Measurements from ENCODE around the gene PARD6A. TPM values are rescaled to one million over a fixed set of nuclear protein-coding genes. Genes with fewer than 3 reads are reported as not detected.

The PARD6A gene
- total RNA-seq, 1 experiment from 2014 or later, result 10.8 TPM

DNA sequence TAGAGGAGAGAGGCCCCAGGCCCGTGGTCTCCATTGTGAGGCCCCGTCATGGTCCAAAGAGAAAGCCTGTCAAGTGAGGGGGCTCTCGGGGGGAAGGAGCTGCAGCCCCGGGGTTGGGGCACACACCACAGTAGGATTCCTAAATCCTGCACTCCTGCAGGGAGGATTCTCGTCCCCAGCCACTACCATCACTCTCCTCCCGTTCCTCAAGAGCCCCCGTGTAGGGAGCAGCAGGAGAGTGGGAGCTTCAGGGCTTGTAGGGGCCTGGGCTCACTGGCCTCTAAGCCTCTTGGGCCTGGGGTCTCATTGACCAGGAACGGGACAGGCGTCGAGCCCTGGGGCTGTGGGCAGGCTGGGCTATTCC lies 6.7 kb downstream of the PARD6A start:
- no peak overlapping the region for H3K4ac ChIP-seq (ENCODE audit: low read depth, low read length)
- peak overlapping the region; percentile 35 for H3K4me2 ChIP-seq (ENCODE audit: insufficient read depth, insufficient read length, low read length)
- Mint-ChIP-seq H3K4me3 (peak overlapping the region; percentile 78 to 85; a peak in 3 of 5 replicates), H3K9me3 (no peaks in the 10 kb centered on the region), H3K27me3 (ENCODE audit: low read depth) (peaks cover 4% of the 10 kb centered on the region), H3K4me1 (peaks cover 7 to 18% of the 10 kb centered on the region in 2 experiments; a peak in 3 of 4 replicates), H3K36me3 (ENCODE audit: insufficient read depth in 1 of 3, low read depth in 3 of 3) (peaks cover 3 to 11% (median 4%) of the 10 kb centered on the region in 3 experiments; a peak in 5 of 7 replicates), H3K27ac (no peak overlapping the region)
- H2AFZ ChIP-seq (ENCODE audit: low read length), result no peak overlapping the region
- DNase-seq, result no peak
- H2BK20ac ChIP-seq (ENCODE audit: low read depth, low read length, poor library complexity, severe bottlenecking), result no peak overlapping the region
- no peak overlapping the region for H4K8ac ChIP-seq (replicated peaks; ENCODE audit: insufficient read length, low read depth, low read length)
- no peak overlapping the region for H4K5ac ChIP-seq (ENCODE audit: insufficient read length, low read depth, low read length)
- no peak overlapping the region for H2BK5ac ChIP-seq (ENCODE audit: insufficient read length, low read length)
- peaks cover 3% of the 10 kb centered on the region for H3K23me2 ChIP-seq (ENCODE audit: insufficient read length, low read depth, low read length, poor library complexity, severe bottlenecking)
- H3K79me1 ChIP-seq (ENCODE audit: insufficient read depth, low read depth, low read length, poor library complexity, severe bottlenecking), result no peaks in the 10 kb centered on the region
- no peaks in the 10 kb centered on the region for H4K20me1 ChIP-seq (ENCODE audit: control insufficient read depth, insufficient read depth, insufficient read length)
- H2AK5ac ChIP-seq (ENCODE audit: insufficient read length, low read length), result no peak overlapping the region
- no peak overlapping the region for H3K23ac ChIP-seq (ENCODE audit: insufficient read length, low read depth, low read length)
- no peak overlapping the region for H3K27ac ChIP-seq (ENCODE audit: insufficient read length, low read depth, low read length)
- no peak overlapping the region for H3K56ac ChIP-seq (ENCODE audit: insufficient read length, low read depth, low read length)
- H2BK120ac ChIP-seq (ENCODE audit: low read depth, low read length, poor library complexity, severe bottlenecking), result no peak overlapping the region
- TF ChIP-seq, protein P1, sequence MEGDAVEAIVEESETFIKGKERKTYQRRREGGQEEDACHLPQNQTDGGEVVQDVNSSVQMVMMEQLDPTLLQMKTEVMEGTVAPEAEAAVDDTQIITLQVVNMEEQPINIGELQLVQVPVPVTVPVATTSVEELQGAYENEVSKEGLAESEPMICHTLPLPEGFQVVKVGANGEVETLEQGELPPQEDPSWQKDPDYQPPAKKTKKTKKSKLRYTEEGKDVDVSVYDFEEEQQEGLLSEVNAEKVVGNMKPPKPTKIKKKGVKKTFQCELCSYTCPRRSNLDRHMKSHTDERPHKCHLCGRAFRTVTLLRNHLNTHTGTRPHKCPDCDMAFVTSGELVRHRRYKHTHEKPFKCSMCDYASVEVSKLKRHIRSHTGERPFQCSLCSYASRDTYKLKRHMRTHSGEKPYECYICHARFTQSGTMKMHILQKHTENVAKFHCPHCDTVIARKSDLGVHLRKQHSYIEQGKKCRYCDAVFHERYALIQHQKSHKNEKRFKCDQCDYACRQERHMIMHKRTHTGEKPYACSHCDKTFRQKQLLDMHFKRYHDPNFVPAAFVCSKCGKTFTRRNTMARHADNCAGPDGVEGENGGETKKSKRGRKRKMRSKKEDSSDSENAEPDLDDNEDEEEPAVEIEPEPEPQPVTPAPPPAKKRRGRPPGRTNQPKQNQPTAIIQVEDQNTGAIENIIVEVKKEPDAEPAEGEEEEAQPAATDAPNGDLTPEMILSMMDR (conservative IDR thresholded peaks at IDR 0.05), result no peak
- no peaks in the 10 kb centered on the region for H3K79me2 ChIP-seq (ENCODE audit: insufficient read depth, low read length)
- H2BK15ac ChIP-seq (ENCODE audit: low read depth, low read length), result no peak overlapping the region
- no peak overlapping the region for H3K9ac ChIP-seq (ENCODE audit: extremely low read depth, insufficient read length, low read length)
- H3K27me3 ChIP-seq (ENCODE audit: insufficient read depth, low read length), result no peaks in the 10 kb centered on the region
- H4K91ac ChIP-seq (ENCODE audit: insufficient read length, low read depth, low read length), result no peak overlapping the region
- no peak overlapping the region for H3T11ph ChIP-seq (ENCODE audit: low read length)
- H3K9me3 ChIP-seq (ENCODE audit: control insufficient read depth, low read depth, low read length), result no peaks in the 10 kb centered on the region
- H3K14ac ChIP-seq (ENCODE audit: insufficient read depth, low read length), result no peak overlapping the region
- WGBS (ENCODE audit: extremely low coverage, insufficient read length, low lambda C conversion rate), result no CpG with 5 or more reads among the region's 10 CpGs
- H2BK12ac ChIP-seq (ENCODE audit: insufficient read length, low read depth, low read length), result no peak overlapping the region
- no peak overlapping the region for H3K18ac ChIP-seq (ENCODE audit: insufficient read length, low read depth, low read length)
- H3K4me1 ChIP-seq (ENCODE audit: insufficient read depth, low read length), result no peaks in the 10 kb centered on the region
